GM23248 (cell line): ENCODE data around the gene SUZ12.
"Not testable (repeated sequence)": the region's sequence is repeated elsewhere in the genome, so short reads cannot be mapped to it uniquely, and the experiment has no call there.

Source experiments
- EZH2 ChIP-seq: fragments of 200-600 bp; sonication (generic); IDR thresholded peaks from 2 replicates; pipeline ENCODE4 v1.6.1; 2018; ENCODE audit warnings: antibody characterized with exemption, mild to moderate bottlenecking; ENCODE audit not compliant: insufficient read depth, poor library complexity, severe bottlenecking
- EZH2phosphoT487 ChIP-seq: fragments of 200-600 bp; sonication (generic); IDR thresholded peaks from 2 replicates; pipeline ENCODE4 v1.6.1; 2018; ENCODE audit warnings: antibody characterized with exemption, moderate library complexity, mild to moderate bottlenecking, low read depth; ENCODE audit not compliant: insufficient read depth

GRCh38 chr17:32041306-32041875, 104.6 kb downstream of the SUZ12 start:
- not testable (repeated sequence) for TF ChIP-seq EZH2, EZH2phosphoT487
